K562 treated with DMSO at 1 percent for 48 hours (cell line): Measurements from ENCODE around the gene RGS14. TPM values are rescaled to one million over a fixed set of nuclear protein-coding genes. Genes with fewer than 3 reads are reported as not detected.

Experiments used
- total RNA-seq: library from RNA; unstranded; fragments of 300-600 nt; gene quantifications from 2 replicates; pipeline ENCODE4 v1.2.3, GENCODE V29; 2022; ENCODE audit warnings: low replicate concordance; ENCODE audit errors: extremely low read depth

Gene RGS14
- not detected in 2 replicates for total RNA-seq

GRCh38 chr5:177357459-177358351 is at the start of gene RGS14:
Gene RGS14, plus strand, starts transcription at chr5:177357924. Its CDS starts 101 bp downstream, at chr5:177358025.

GRCh38 chr5:177311723-177312648 is 45.7 kb upstream of the RGS14 start, which contains the start of gene MXD3:
Gene MXD3, minus strand, starts transcription at chr5:177311898. Its CDS starts 68 bp downstream, at chr5:177311830.

GRCh38 chr5:177351392-177352329 is 6.1 kb upstream of the RGS14 start, which contains the start of gene LMAN2:
Gene LMAN2, minus strand, starts transcription at chr5:177351668. Its CDS starts 21 bp downstream, at chr5:177351647.

GRCh38 chr5:177384134-177384533 is 26.4 kb downstream of the RGS14 start, which contains the start of gene SLC34A1:
Gene SLC34A1, plus strand, starts transcription at chr5:177384434. Its CDS starts 1,308 bp downstream, at chr5:177385742.

GRCh38 chr5:177399997-177400868 is 42.5 kb downstream of the RGS14 start, which contains the start of gene PFN3:
Gene PFN3, minus strand, starts transcription at chr5:177400661. Its CDS starts 85 bp downstream, at chr5:177400576.

GRCh38 chr5:177409043-177409801 is 51.5 kb downstream of the RGS14 start, which contains the start of gene F12:
Gene F12, minus strand, starts transcription at chr5:177409564. Its CDS starts 37 bp downstream, at chr5:177409527.

Other genes starting within 250 kb of the RGS14 start
- gene NSD1, start 224.2 kb upstream of the RGS14 start, total RNA-seq: not detected in 2 replicates
- gene RAB24, start 54.2 kb upstream of the RGS14 start, total RNA-seq: not detected in 2 replicates
- not detected in 2 replicates for gene PRELID1, start 54.1 kb upstream of the RGS14 start, total RNA-seq
- not detected in 2 replicates for gene MXD3, start 46.0 kb upstream of the RGS14 start, total RNA-seq
- gene LMAN2, start 6.3 kb upstream of the RGS14 start, total RNA-seq: 1,046 TPM in 1 of 2 replicates, not detected in the other
- gene SLC34A1, start 26.5 kb downstream of the RGS14 start, total RNA-seq: not detected in 2 replicates
- gene PFN3, start 42.7 kb downstream of the RGS14 start, total RNA-seq: not detected in 2 replicates
- not detected in 2 replicates for gene F12, start 51.6 kb downstream of the RGS14 start, total RNA-seq
- gene GRK6, start 68.8 kb downstream of the RGS14 start, total RNA-seq: not detected in 2 replicates
- not detected in 2 replicates for gene PRR7, start 88.9 kb downstream of the RGS14 start, total RNA-seq
- gene DBN1, start 115.7 kb downstream of the RGS14 start, total RNA-seq: not detected in 2 replicates
- gene PDLIM7, start 139.7 kb downstream of the RGS14 start, total RNA-seq: not detected in 2 replicates
- gene DOK3, start 151.9 kb downstream of the RGS14 start, total RNA-seq: not detected in 2 replicates
- not detected in 2 replicates for gene DDX41, start 159.0 kb downstream of the RGS14 start, total RNA-seq
- gene FAM193B, start 196.6 kb downstream of the RGS14 start, total RNA-seq: not detected in 2 replicates
- gene TMED9, start 234.3 kb downstream of the RGS14 start, total RNA-seq: 295 TPM in 1 of 2 replicates, not detected in the other
- not detected in 2 replicates for gene B4GALT7, start 242.2 kb downstream of the RGS14 start, total RNA-seq